Bone marrow (tissue), 2 donors: ENCODE measurements around the gene RIT1.
A peak's percentile ranks its signal among the peaks of the same experiment; 100 is the strongest.
"Not testable (repeated sequence)": the region's sequence is repeated elsewhere in the genome, so short reads cannot be mapped to it uniquely, and the experiment has no call there.

Experiments
- DNase-seq, 2 donors: peaks; one replicate each; lab custom pipeline; 2025; lab: John Stamatoyannopoulos, UW

RIT1 gene

DNA sequence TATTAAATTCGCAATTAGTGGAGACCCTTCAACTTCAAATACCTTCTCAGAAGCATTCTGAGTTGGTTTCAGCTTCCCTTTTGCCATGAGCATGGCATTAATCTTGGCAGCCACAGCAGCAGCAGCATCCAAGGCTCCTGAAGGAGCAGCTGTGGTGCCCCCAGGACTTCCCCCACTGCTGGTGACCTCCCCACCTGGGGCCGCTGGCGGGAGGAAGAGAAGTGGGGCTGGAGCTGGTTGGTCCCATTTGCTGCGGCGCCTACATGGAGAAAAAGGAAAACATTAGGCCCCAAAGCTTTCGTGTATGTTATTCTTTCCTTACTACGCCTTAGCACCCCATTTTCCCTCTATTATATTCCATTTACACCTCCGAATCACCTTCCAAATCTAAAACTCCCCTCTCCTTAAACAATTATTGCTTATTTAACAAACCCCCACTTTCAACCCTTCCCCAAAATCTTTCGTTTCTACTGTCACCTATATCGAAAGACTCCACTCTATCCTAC, 22.5 kb upstream of the RIT1 start:
- DNase-seq: no peak

DNA sequence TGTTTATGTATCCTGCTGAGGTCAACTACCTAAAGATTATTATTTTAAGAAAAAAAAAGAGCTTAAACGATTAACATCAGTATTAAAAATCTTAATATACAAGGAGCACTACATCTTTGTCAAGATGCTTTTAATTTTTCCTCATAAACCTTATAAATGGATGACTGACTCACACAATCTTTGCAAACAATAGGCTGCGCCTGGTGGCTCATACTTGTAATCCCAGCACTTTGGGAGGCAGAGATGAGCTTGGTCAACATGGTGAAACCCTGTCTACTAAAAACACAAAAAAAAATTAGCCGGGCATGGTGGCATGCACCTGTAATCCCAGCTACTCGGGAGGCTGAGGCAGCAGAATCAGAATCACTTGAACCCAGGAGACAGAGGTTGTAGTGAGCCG, 21.3 kb upstream of the RIT1 start:
- DNase-seq: no peak

DNA sequence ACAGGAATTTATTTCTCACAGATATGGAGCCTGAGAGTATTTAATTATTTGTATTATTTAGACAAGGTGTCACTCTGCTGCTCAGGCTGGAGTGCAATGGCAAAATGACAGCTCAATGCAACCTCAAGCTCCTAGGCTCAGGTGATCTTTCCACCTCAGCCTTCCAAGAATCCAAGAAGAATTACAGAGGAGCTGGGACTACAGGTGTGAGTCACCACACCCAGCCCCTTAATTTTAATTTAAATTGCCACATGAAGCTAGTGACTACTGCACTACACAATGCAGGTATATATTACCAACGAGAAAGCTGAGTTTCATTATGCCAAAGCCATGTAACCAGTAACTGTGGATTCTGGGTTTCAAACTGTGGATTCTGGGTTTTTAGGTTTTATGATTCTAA, 20.9 kb upstream of the RIT1 start:
- no peak for DNase-seq

DNA sequence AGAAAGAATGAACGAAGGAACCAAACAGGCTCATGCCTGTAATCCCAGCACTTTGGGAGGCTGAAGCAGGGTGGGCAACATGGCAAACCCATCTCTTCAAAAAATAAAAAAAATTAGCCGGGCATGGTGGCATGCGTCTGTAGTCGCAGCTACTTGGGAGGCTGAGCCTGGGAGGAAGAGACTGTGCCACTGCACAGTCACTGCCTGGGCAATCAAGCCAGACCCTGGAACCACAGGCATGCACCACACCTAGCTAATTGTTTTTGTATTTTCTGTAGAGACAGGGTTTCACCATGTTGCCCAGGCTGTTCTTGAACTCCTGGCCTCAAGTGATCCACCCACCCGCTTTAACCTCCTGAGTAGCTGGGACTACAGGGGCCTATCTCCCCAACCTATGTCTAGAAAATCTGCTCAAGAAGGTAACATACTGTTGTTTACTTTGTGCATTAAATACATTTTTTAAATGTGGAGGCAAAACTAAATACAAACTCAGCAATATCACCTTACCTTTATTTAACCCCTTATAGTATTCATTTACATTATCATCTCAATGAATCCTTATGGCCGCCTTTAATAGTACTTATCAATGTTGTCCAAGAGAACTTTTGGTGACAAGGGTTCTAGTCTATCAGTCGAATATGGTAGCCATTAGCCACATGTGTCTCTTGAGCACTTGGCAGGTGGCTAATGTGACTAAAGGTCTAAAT, 20.3 kb upstream of the RIT1 start:
- no peak for DNase-seq

DNA sequence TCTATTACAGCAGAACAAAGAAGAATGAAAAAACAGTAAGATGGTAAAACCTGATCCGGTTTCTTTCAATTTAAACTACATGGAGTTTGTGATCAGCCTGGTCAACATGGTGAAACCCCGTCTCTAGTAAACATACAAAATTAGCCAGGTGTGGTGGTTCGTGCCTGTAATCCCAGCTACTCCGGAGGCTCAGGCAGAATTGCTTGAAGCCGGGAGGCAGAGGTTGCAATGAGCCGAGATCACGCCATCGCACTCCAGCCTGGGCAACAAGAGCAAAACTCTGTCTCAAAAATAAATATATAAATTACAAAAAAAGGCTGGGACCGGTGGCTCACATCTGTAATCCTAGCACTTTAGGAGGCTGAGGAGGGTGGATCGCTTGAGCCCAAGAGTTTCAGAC, 19.6 kb upstream of the RIT1 start:
- not testable (repeated sequence) for DNase-seq

DNA sequence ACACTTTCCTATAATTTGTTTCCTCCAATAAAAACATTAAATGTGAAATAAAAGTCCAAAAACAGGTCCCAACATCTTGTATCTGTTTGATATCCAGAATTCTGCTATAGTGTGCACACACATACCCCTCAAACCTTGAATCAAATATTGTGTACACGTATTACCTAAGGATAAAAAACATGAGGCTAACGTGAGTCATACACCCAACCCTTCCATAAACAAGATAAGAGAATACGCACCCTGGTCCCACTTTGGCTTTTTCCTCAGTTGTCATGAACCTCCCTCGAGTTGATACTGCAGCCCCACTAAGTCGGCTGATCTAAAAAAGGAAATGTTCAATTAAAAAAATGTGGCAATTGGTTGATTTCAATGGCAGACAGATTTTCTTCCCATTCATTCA, 17.9 kb upstream of the RIT1 start:
- no peak for DNase-seq

DNA sequence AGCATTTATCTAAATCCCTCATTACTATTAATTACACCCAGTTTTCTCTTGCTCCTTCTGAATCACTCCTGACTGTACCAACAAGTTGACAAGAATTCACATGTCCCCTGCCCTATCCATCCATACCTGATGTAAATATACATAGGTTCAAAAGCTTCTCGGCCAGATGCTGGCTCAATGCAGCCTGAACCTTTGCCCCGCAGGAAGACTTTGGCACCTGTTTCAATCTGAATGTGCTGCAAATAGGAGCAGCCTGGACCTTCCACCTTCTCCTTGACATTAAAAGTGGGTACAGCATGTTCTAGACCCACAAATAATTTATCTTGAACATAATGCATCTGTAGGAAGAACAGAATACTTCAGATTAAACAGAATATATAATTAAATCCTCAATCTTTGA, 14.4 kb upstream of the RIT1 start:
- no peak for DNase-seq

DNA sequence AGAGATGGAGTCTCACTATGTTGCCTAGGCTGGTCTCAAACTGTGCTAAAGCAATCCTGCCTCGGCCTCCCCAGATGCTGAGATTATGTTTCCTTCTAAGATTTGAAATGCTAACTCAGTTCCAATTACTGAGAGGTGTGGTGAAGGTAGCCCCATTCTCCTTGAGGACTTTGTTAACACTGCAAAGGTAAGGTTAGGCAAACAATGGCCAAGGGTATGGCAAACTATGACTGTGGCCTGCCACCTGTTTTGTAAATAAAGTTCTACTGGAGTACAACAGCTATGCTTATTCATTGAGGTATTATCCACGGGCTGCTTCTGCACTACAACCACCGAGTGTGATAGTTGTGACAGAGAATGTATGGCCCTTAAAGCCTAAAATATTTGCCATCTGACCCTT, 9.6 kb upstream of the RIT1 start:
- DNase-seq: no peak

DNA sequence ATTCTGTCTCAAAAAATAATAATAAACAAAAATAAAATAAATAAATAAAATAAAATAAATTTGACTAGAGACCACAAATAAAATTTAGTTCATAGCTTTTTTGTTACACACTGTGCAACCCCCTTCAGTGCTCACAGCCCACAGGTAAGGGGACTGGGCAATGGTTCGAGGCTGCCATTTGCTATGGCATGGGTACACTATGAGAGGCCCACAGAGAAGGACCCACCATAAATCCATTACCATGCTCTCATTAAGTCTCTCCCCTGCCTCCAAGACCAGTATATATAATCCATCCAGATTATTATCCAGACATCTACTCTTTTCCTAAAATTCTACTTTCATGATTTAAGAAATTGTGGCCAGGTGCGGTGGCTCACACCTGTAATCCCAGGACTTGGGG, 8.7 kb upstream of the RIT1 start:
- DNase-seq: no peak

DNA sequence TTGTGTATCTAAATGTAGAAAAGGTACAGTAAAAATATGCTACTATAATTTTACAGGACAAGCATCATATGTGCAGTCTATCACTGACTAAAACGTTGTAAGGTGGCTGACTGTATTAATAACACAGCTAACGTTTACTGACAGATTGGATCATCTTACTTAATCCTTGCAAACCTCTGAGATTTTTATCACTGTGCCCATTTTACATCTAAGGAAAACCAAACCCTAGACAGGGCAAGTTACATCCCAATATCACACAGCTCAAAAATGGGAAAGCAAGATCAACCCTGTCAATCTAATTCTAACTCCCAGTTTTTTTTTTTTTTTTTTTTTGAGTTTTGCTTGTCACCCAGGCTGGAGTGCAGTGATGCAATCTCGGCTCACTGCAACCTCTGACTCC, 7.5 kb upstream of the RIT1 start:
- no peak for DNase-seq

DNA sequence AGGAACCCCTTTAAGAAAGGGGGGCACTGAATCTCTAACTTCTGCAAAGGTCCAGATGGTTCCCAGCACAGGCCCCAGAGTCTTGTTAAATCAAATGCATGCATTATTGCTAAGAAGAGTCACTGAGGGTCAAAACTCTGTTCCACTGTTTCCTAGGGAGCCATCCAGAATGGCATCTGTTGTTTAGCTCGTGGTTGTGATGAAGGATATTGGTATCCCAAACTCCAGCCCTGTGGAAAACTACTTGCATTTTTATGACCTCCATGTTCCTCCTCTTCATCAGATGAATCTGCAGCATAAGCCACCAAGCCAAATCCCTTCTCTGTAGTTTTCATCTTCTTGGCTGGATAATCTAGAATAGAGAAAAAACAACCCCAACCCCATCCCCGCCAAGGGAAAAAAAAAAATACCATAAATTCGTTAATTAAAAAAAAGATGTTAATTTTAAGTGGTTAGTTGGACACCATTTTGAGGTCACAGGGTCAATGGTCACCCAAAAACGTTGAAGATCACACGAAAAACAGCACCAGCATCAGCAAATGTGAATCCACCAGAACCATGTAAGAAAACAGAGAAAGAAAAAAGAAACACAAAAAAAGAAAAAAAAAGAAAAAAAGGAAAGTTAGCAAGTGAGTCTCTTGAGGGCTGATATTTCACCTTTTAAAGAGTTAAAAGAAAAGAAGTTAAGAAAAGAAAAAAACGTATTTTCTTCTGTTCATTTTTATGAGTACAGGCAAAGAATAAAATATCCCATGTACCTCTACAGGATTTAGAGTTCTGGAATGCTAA, 3.0 kb upstream of the RIT1 start:
- no peak for DNase-seq

DNA sequence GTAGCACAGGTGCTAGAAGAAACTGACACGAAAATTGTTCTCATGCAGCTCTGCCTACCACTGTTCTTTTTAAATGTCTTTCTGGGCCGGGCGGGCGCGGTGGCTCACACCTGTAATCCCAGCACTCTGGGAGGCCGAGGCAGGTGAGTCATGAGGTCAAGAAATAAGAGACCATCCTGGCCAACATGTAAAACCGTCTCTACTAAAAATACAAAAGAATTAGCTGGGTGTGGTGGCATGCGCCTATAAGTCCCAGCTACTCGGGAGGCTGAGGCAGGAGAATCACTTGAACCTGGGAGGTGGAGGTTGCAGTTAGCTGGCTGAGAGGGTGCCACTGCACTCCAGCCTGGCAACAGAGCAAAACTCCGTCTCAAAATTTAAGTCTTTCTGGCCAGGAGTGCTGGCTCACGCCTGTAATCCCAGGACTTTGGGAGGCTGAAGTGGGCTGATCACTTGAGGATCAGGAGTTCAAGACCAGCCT, 947 bp upstream of the RIT1 start:
- DNase-seq: no peak

DNA sequence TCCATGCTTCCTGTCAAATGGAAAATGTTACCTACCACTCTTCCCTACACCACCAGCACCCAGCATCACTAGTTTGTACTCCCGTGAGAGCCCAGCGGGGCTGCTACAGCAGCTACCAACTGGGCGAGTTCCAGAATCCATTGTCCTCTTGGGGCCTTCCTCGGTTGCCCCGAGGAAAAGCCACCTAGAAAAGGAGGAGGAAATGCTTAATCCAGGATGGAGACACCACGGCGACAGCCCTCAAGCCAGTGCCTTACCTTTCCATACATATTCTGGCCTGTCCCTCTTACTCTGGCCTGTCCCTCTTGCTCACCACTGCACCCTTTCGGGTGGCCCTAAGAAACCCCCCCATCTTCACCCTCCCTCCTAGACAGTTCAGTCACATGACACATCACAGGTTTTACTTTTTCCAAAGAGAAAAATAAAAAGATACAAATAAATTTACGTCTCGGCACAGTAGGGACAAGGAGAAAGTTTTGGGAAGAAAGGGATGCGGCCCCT, 478 bp downstream of the RIT1 start:
- no peak for DNase-seq

DNA sequence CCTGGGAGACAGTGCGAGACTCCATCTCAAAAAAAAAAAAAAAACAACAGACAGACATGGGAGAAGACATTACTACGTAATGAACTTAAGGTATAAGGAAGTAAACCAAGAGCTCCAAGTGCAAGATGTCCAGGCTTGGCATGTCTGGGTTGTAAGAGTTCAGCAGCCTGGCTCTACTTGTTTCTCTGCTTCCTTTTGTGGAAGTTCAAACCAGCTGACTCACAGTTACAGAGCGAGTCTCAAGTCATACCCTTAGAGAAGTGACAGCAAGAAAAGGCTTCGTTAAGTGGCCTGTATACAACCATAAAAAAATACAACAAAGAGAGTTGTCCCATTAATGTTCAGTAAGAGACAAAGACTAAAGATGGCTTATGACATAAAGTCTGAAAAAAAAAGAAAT, 1.3 kb downstream of the RIT1 start:
- peak in 1 of 2 donors; percentile 83 for DNase-seq

DNA sequence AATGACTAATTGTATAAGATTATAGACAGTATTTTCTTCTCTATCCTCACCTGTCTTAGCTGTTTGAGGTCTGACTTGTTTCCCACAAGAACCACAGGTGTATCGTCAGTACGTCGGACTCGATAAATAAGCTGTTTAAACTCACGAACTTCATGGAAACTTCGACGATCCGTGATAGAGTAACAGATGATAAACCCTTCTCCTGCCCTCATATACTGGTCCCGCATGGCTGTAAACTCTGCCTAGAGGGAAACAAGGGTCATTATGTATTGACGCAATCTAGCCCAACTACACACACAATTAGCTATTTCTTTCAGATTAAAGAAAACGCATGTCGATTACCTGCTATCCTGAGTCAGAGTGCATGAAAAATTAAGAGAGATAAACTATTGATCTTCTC, 6.9 kb downstream of the RIT1 start:
- no peak for DNase-seq

DNA sequence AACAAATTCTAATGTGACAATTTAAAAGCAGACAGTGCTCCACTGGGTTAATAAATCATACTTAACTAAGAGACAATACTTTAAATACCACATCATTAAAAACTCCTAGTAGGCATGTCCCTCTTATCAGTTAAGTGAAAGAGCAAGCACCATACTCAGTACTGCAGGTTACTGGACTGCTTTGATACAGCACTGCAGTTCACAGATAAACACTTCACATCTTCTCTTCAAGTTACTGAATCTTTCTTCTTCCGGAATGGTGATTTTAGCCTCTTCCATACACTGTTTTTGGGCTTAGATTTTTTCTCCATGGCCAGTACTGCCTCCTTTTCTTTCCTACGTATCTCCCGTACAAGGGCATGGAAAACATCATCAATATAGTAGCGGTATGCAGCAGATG, 11.0 kb downstream of the RIT1 start:
- no peak for DNase-seq

DNA sequence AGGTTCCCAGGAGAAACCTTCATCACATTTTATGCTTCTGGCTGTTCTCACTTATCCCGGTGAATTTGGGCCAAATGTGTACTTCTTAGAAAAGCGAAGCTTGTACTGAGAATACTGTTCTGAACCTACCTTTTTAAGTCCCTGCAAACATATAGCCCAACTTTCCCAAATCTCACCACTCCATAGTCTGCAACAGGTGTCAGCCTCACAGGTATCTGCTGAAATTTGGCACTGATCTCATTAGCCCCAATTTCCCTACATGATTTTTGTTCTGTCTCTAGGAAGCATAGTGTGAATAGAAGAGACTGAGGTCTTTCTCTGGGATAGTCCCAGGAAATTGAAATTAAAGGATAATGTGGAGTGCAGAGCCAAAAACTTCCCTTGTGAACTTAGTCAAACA, 11.5 kb downstream of the RIT1 start:
- no peak for DNase-seq

DNA sequence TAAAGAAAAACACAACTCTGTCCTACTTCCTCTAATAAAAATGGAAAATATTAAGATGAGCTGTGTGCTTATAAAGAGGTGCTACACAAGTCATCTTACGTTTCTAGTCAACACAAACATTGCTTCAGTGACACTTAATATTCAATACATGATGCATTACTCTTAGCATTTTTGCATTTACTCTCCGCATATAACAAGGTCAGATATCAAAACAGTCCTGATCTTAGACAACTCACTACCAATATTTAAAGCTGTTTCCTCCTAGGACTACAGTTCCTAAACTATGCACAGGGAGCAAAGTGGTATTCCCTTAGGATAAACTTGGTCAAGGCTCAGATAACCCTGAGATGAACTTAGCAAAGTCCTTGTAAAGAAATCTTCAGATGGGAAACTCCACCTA, 12.3 kb downstream of the RIT1 start:
- no peak for DNase-seq

DNA sequence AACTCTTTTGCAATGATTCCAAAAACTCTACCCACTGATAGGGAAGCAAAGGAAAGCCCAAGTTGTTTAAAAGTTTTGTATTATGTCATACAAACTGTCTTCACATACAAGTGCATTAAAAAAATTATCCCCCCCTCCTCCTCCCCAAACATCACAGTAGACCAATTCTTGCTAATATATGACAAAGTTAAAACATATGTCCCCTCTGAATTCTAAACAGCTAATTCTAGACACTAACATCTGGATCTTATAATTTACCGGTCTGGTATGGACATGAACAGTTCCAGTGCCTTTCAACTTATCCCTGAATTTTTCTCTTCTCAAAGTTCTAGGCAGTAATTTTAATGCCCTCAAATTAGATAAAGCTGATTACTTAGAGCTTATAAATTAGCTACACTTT, 13.4 kb downstream of the RIT1 start:
- DNase-seq: no peak

DNA sequence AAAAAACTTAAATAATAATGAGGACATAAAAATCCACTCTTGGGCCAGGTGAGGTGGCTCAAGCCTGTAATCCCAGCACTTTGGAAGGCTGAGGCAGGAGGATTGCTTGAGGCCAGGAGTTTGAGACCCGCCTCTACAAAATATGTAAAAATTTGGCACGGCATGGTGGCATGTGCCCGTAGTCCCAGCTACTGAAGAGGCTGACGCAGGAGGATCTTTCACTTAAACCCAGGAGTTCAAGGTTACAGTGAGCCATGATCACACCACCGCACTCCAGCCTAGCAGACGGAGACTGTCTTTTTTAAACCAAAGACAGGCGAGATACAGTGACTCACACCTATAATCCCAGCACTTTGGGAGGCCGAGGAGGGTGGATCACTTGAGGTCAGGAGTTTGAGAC, 14.7 kb downstream of the RIT1 start:
- not testable (repeated sequence) for DNase-seq

DNA sequence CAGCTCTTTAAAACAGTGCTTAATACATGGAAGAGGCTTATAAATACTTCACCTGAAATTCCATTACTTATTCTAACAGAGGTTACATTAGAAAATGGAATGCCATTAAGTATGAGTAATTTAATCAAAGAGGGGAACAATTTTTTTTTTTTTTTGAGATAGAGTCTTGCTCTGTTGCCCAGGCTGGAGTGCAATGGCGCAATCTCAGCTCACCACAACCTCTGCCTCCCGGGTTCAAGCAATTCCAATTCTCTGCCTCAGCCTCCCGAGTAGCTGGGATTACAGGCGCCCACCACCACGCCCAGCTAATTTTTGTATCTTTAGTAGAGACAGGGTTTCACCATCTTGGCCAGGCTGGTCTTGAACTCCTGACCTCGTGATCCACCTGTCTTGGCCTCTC, 15.5 kb downstream of the RIT1 start:
- DNase-seq: not testable (repeated sequence)

DNA sequence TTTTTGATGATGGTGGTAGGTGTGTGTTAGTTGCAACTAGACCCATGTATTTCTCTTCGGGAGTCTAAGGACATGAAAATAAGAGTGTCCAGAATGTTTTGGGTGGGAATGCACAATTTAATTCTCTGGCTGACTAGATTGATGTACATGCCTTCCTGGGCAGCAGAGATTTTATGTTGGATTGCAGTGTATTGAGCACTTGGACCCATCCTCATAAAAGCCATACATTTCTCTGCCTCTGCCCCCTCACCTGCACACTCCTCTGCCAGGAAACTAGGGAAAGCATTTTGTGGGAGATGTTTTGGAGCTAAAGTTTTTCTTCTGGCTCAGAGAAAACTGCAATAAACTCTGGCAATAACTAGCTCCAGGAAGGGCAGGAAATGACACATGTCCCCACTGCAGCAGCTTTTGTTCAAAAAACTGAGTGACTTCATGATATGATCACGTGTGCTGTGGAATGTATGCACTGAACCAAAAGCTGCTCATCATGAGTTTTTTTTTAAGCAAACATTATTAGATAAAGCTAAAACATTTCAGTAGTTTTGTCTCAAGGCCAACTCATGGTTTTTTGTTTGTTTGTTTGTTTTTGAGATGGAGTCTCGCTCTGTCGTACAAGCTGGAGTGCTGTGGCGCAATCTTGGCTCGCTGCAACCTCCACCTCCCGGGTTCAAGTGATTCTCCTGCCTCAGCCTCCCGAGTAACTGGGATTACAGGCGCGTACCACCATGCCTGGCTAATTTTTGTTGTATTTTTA, 17.6 kb downstream of the RIT1 start:
- DNase-seq: peak in 1 of 2 donors; percentile 72

DNA sequence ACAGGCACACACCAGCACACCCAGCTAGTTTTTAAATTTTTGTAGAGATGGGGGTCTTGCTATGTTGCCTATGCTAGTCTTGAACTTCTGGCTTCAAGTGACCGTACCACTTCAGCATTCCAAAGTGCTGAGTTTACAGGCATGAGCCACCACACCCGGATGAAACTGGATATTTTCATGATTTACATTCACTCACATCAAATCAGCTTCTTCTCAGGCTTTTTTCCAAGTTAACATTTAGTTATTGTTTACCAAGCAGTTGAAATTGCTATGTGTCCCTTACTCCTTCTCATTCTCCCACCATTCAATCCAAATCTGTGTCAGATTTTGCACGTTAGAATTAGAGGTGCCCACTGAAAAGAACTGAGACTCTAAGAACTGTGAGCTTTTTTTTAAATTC, 18.4 kb downstream of the RIT1 start:
- DNase-seq: no peak
